HepG2 (cell line): ENCODE measurements around the gene TP53TG5. TPM values are rescaled to one million over a fixed set of nuclear protein-coding genes. Genes with fewer than 3 reads are reported as not detected.

Experiments
- ATF7 ChIP-seq, 2 experiments: fragments of 450-650 bp in 1 of 2; sonication (generic) in 1 of 2; formaldehyde crosslinking in 1 of 2; IDR thresholded peaks; 2 replicates each; pipeline versions ENCODE4 v1.4.0 to v1.6.1; 2016 to 2020; ENCODE audit warnings: antibody characterized with exemption in 1 of 2, mild to moderate bottlenecking in 1 of 2, missing genetic modification reagents in 1 of 2
- FOSL1 ChIP-seq: sonication (generic); formaldehyde crosslinking; IDR thresholded peaks from 2 replicates; pipeline ENCODE4 v1.9.0; 2021; ENCODE audit warnings: missing genetic modification reagents, borderline replicate concordance
- HNRNPK ChIP-seq: fragments of 200-400 bp; formaldehyde crosslinking; IDR thresholded peaks from 2 replicates; pipeline ENCODE4 v1.6.1; 2018; ENCODE audit warnings: low read length, low read depth, moderate library complexity, mild to moderate bottlenecking; ENCODE audit not compliant: poor library complexity, severe bottlenecking
- PCBP1 ChIP-seq: fragments of 200-400 bp; formaldehyde crosslinking; IDR thresholded peaks from 2 replicates; pipeline ENCODE4 v1.6.1; 2017; ENCODE audit warnings: mild to moderate bottlenecking, low read depth, low read length, borderline replicate concordance
- PCBP2 ChIP-seq: fragments of 200-400 bp; formaldehyde crosslinking; optimal IDR thresholded peaks from 2 replicates; pipeline ENCODE3; 2018; ENCODE audit warnings: low read length, low read depth; ENCODE audit not compliant: poor library complexity, severe bottlenecking
- RBM22 ChIP-seq: fragments of 200-400 bp; formaldehyde crosslinking; optimal IDR thresholded peaks from 2 replicates; pipeline ENCODE3; 2017; ENCODE audit warnings: mild to moderate bottlenecking, low read length, moderate library complexity
- RFX1 ChIP-seq: fragments of 450-650 bp; IDR thresholded peaks from 2 replicates; pipeline ENCODE4 v1.6.1; 2017
- TBL1XR1 ChIP-seq: fragments of 150-350 bp; IDR thresholded peaks from 2 replicates; pipeline ENCODE4 v1.6.1; 2014; ENCODE audit warnings: borderline replicate concordance, low read length; ENCODE audit not compliant: partially characterized antibody
- TGIF2 ChIP-seq: IDR thresholded peaks from 2 replicates; pipeline ENCODE4 v1.6.1; 2016; ENCODE audit warnings: control low read depth, missing compliant biosample characterization
- USF2 ChIP-seq, 2 experiments: sonication (generic) in 1 of 2; formaldehyde crosslinking in 1 of 2; IDR thresholded peaks; 2 replicates each; pipeline versions ENCODE4 v1.5.1 to v1.6.1; 2011 to 2020; ENCODE audit warnings: borderline replicate concordance in 1 of 2, low read depth in 1 of 2, low read length in 1 of 2, mild to moderate bottlenecking in 1 of 2, missing genetic modification reagents in 1 of 2, moderate library complexity in 1 of 2
- XRCC5 ChIP-seq: fragments of 200-400 bp; formaldehyde crosslinking; optimal IDR thresholded peaks from 2 replicates; pipeline ENCODE3; 2017; ENCODE audit warnings: mild to moderate bottlenecking, low read length
- ZHX2 ChIP-seq, 2 experiments: sonication (generic) in 1 of 2; formaldehyde crosslinking in 1 of 2; IDR thresholded peaks; 2 replicates each; pipeline versions ENCODE4 v1.6.1 to v1.9.0; 2014 to 2022; ENCODE audit warnings: antibody characterized with exemption in 1 of 2, borderline replicate concordance in 1 of 2, inconsistent platforms in 1 of 2, low read depth in 1 of 2, missing genetic modification reagents in 1 of 2
- ZNF251 ChIP-seq: sonication (generic); formaldehyde crosslinking; IDR thresholded peaks from 2 replicates; pipeline ENCODE4 v1.9.0; 2021; ENCODE audit warnings: mild to moderate bottlenecking, missing genetic modification reagents
- ZNF354B ChIP-seq: sonication (generic); formaldehyde crosslinking; IDR thresholded peaks from 2 replicates; pipeline ENCODE4 v1.8.0; 2022; ENCODE audit warnings: mild to moderate bottlenecking, missing genetic modification reagents
- ZNF496 ChIP-seq: sonication (generic); formaldehyde crosslinking; IDR thresholded peaks from 2 replicates; pipeline ENCODE4 v1.8.1; 2023; ENCODE audit warnings: mild to moderate bottlenecking, moderate library complexity, missing genetic modification reagents; ENCODE audit not compliant: insufficient replicate concordance
- ZNF576 ChIP-seq: sonication (generic); formaldehyde crosslinking; IDR thresholded peaks from 2 replicates; pipeline ENCODE4 v1.4.0; 2020; ENCODE audit warnings: mild to moderate bottlenecking, missing genetic modification reagents
- ZNF740 ChIP-seq: sonication (generic); formaldehyde crosslinking; IDR thresholded peaks from 2 replicates; pipeline ENCODE4 v1.4.0; 2020; ENCODE audit warnings: missing genetic modification reagents
- ZNF878 ChIP-seq: sonication (generic); formaldehyde crosslinking; IDR thresholded peaks from 2 replicates; pipeline ENCODE4 v1.8.1; 2023; ENCODE audit warnings: mild to moderate bottlenecking, missing genetic modification reagents, moderate library complexity
- polyA plus RNA-seq, 8 experiments: library from polyadenylated mRNA; depleted of rRNA in 3 of 8; stranded (reverse) in 7 of 8; unstranded in 1 of 8; fragments of >200 nt; fragmentation: Illumina TruSeq in 4 of 8; extraction: Trizol in 4 of 8; gene quantifications; 2 replicates each; pipeline versions ENCODE4 v1.2.1 to v1.2.3, GENCODE V29; 2011 to 2016; ENCODE audit warnings: low read depth in 4 of 8, missing spikeins in 1 of 8, mixed read lengths in 1 of 8; ENCODE audit not compliant: insufficient read depth in 1 of 8
- total RNA-seq, 5 experiments: library from RNA; depleted of rRNA; stranded (reverse); fragments of >200 nt; fragmentation: Illumina TruSeq; extraction: Trizol; gene quantifications; 2 replicates each; pipeline ENCODE4 v1.2.3, GENCODE V29; 2016; ENCODE audit warnings: low read depth in 1 of 5

TP53TG5 gene
- total and polyA plus RNA-seq, 2 of the 13 experiments (the other 11 are each of a cell fraction or from before 2014, with no cell fraction given) = 0.11 TPM; not detected in 1

- TF ChIP-seq ZHX2 (IDR thresholded peaks at IDR 0.05; ENCODE audit: low read depth) = peak; percentile 94
- no peak for TF ChIP-seq ZHX2 (CRISPR knock-in tag; IDR thresholded peaks at IDR 0.05; ENCODE audit: borderline replicate concordance)
- peak; percentile 23; the same call in 1 of the 2 replicates for TF ChIP-seq FOSL1 (CRISPR knock-in tag)
- TF ChIP-seq TGIF2 (CRISPR knock-in tag) = peak; percentile 66
- TF ChIP-seq ZNF576 = no peak
- no peak for TF ChIP-seq ZNF251 (CRISPR knock-in tag)
- TF ChIP-seq ZNF496 = no peak
- peak; percentile 77; the same call in 1 of the 2 replicates for TF ChIP-seq ZNF878 (CRISPR knock-in tag)
- TF ChIP-seq PCBP1 = peak; percentile 98
- peak; percentile 63; the same call in 1 of the 2 replicates for TF ChIP-seq ZNF740 (CRISPR knock-in tag)
- TF ChIP-seq USF2 (IDR thresholded peaks at IDR 0.05; ENCODE audit: low read depth, low read length) = no peak
- TF ChIP-seq USF2 (CRISPR knock-in tag; IDR thresholded peaks at IDR 0.05; ENCODE audit: borderline replicate concordance) = peak; percentile 33; the same call in 1 of the 2 replicates
- peak; percentile 32 for TF ChIP-seq RBM22
- TF ChIP-seq ATF7 (IDR thresholded peaks at IDR 0.05) = no peak
- TF ChIP-seq ATF7 (CRISPR knock-in tag; IDR thresholded peaks at IDR 0.05) = no peak
- TF ChIP-seq TBL1XR1 = peak; percentile 75
- TF ChIP-seq HNRNPK = no peak
- TF ChIP-seq XRCC5 = peak; percentile 75
- peak; percentile 63 for TF ChIP-seq RFX1
- no peak; the same call in 1 of the 2 replicates for TF ChIP-seq ZNF354B (CRISPR knock-in tag)
- TF ChIP-seq PCBP2 = no peak
Measured at GRCh38 chr20:45415822-45416637, 37.9 kb upstream of the TP53TG5 start, which contains the start of gene PIGT (continued).
